Measurements from ENCODE around the gene MCF2L2.
"Not testable (repeated sequence)": the region's sequence is repeated elsewhere in the genome, so short reads cannot be mapped to it uniquely, and the experiment has no call there.

Gene MCF2L2

DNA sequence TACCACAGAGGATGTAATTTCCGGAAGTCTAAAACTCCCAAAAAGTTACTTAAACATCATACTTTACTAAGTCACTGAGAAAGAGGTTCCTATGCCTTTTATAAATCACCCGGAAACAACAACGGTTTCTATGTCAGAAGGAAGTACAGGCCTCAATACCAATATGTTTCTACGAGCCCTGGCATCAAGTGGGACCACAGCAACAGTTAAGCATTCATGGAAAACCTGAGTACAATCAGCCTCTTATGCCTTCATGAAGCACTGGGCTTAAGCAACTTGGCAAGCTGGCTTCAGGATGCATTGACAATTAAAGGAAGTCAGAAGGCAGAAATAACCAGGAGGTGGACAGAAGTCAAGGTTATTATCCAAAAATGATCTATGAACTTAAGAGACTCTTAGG is 194.5 kb downstream of the MCF2L2 start:
- DNase-seq (ENCODE audit: low spot score), result no peak
- TF ChIP-seq CTCF (IDR thresholded peaks at IDR 0.05; ENCODE audit: extremely low read depth, insufficient read depth, missing control alignments), result no peak
- in situ Hi-C loops (cut with MboI; ENCODE audit: low pct_unique_long_range_greater_than_20kb, low sequenced_read_pairs, unreplicated experiment), result no loop called here

DNA sequence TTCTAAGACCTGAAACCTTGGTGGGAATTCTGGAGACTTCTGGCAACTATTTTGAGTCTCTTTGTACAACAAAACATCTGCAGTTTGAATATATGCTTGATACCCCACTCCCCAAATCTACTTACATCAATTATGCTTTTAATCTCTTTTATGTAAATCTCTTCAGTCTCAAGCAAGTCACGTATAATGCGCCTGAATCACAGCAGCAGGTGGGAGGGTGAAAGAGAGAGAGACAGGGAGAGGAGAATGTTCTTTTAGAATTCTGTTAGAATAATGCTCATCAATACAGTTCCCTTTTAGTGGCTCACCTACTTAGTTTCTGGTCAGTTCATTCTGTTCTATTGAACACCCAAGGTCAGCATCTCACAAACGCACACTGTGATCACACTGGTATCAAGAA is 197.6 kb downstream of the MCF2L2 start:
- in situ Hi-C loops (cut with MboI; ENCODE audit: low pct_unique_long_range_greater_than_20kb, low sequenced_read_pairs, unreplicated experiment), result no loop called here
- DNase-seq (ENCODE audit: low spot score), result no peak
- TF ChIP-seq CTCF (IDR thresholded peaks at IDR 0.05; ENCODE audit: extremely low read depth, insufficient read depth, missing control alignments), result no peak

DNA sequence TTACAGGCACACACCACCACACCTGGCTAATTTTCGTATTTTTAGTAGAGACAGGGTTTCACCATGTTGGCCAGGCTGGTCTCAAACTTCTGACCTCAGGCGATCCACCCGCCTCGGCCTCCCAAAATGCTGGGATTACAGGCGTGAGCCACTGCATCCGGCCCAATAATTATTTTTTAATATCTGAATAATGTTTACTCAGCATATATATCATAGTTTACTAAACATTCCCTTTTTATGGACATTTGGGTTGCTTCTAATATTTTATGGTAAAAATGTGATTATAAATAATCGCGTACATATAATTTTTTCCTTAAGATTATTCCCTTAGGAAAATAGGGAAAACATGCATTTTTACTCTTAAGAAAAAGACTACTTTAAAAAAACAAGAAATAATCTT is 198.2 kb downstream of the MCF2L2 start:
- DNase-seq (ENCODE audit: low spot score); in situ Hi-C loops (cut with MboI; ENCODE audit: low pct_unique_long_range_greater_than_20kb, low sequenced_read_pairs, unreplicated experiment): not testable (repeated sequence)

- no peak for TF ChIP-seq CTCF (IDR thresholded peaks at IDR 0.05; ENCODE audit: extremely low read depth, insufficient read depth, missing control alignments)
- no peak for DNase-seq (ENCODE audit: low spot score)
- in situ Hi-C loops (cut with MboI; ENCODE audit: low pct_unique_long_range_greater_than_20kb, low sequenced_read_pairs, unreplicated experiment), result no loop called here
These were observed 199.2 kb downstream of the MCF2L2 start for GRCh38 chr3:183229178-183229577.

DNA sequence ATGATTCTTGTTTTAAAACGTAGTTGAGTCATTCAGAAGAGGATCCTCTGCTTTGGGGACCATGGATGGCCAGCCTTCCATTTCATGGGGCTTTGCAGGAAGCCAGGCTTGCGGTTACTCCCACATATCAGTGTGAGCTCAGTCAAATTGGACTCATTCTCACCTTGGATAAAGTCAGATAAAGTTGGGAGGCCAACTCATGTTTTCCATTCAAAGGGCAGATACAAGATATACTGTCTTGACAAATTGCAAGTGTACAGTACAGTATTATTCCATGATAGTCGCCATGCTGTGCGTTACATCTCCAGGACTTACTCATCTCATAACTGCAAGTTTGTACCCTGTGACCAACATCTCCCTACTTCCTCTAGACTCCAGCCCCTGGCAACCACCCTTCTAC is 200.8 kb downstream of the MCF2L2 start:
- TF ChIP-seq CTCF (IDR thresholded peaks at IDR 0.05; ENCODE audit: extremely low read depth, insufficient read depth, missing control alignments), result no peak
- no peak for DNase-seq (ENCODE audit: low spot score)
- in situ Hi-C loops (cut with MboI; ENCODE audit: low pct_unique_long_range_greater_than_20kb, low sequenced_read_pairs, unreplicated experiment), result no loop called here

DNA sequence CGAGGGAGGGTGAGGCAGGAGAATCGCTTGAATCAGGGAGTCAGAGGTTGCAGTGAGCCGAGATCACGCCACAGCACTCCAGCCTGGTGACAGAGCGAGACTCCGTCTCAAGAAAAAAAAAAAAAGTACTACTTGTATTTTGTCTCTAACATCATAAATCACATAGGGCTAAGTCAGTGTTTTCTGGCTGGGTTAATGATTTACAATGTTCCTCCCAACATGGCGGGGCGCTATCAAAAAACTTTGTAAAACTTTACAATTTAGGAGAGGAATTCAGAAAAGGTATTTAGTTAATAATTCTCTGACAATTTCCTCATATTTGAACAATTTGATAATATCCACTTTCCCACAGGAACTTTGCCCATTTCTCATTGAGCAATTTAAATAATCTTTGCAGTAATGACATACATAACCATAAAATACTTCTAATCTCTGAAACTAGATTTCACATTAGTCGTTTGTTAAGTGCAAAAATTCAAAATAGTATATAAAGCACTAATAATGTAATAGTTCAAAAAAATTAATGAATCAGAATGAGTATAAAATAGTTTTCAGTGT is 202.0 kb downstream of the MCF2L2 start:
- no peak for DNase-seq (ENCODE audit: low spot score)
- TF ChIP-seq CTCF (IDR thresholded peaks at IDR 0.05; ENCODE audit: extremely low read depth, insufficient read depth, missing control alignments), result no peak
- in situ Hi-C loops (cut with MboI; ENCODE audit: low pct_unique_long_range_greater_than_20kb, low sequenced_read_pairs, unreplicated experiment), result no loop called here

- in situ Hi-C loops (cut with MboI; ENCODE audit: low pct_unique_long_range_greater_than_20kb, low sequenced_read_pairs, unreplicated experiment), result no loop called here
- TF ChIP-seq CTCF (IDR thresholded peaks at IDR 0.05; ENCODE audit: extremely low read depth, insufficient read depth, missing control alignments), result no peak
- no peak for DNase-seq (ENCODE audit: low spot score)
These were observed 204.0 kb downstream of the MCF2L2 start for GRCh38 chr3:183224180-183224970.
